ENCODE data around the gene PRR13. TPM values are rescaled to one million over a fixed set of nuclear protein-coding genes. Genes with fewer than 3 reads are reported as not detected.
A peak's percentile ranks its signal among the peaks of the same experiment; 100 is the strongest.

PRR13 gene
- total and polyA plus RNA-seq, 2 of the 8 experiments (the other 6 are each of a cell fraction or from before 2014, with no cell fraction given), result 82.9 to 185 TPM

GRCh38 chr12:53483225-53483978, 41.9 kb downstream of the PRR13 start:
- Histone ChIP-seq H2BK12ac (ENCODE audit: low read depth, low read length) (no peak overlapping the region), H3K23ac (ENCODE audit: insufficient read length) (no peak overlapping the region), H3K23me2 (ENCODE audit: low read depth, low read length) (no peaks in the 10 kb centered on the region), H3K9ac (replicated peaks in 1 of 4; ENCODE audit: extremely low read depth in 1 of 4, low read depth in 3 of 4, low read length in 3 of 4) (no peak overlapping the region), H2AFZ (ENCODE audit: low read length) (no peak overlapping the region), H3K27me3 (replicated peaks in 1 of 4; ENCODE audit: control insufficient read depth in 3 of 4, extremely low read depth in 1 of 4, insufficient read depth in 3 of 4, low read length in 3 of 4) (no peaks in the 10 kb centered on the region), H2AK5ac (ENCODE audit: low read depth, low read length) (no peak overlapping the region), H3K18ac (ENCODE audit: extremely low read depth, low read length) (no peak overlapping the region), H3K36me3 (ENCODE audit: control insufficient read depth in 2 of 4, insufficient read depth in 4 of 4, low read length in 3 of 4) (peaks cover 17 to 72% (median 41%) of the 10 kb centered on the region in 4 experiments; a peak in 7 of 8 replicates), H3K9me3 (ENCODE audit: insufficient read depth in 2 of 2, low read depth in 1 of 2, low read length in 1 of 2) (no peaks in the 10 kb centered on the region), H3K4me1 (replicated peaks in 1 of 4; ENCODE audit: control insufficient read depth in 3 of 4, insufficient read depth in 4 of 4, low read length in 3 of 4) (peaks cover 0 to 5% (median 1%) of the 10 kb centered on the region in 4 experiments; a peak in 3 of 7 replicates), H2BK15ac (ENCODE audit: low read length) (no peak overlapping the region), H3K79me1 (ENCODE audit: low read depth, low read length) (no peaks in the 10 kb centered on the region), H3K4me2 (ENCODE audit: insufficient read depth in 1 of 2, low read depth in 2 of 2, low read length in 2 of 2) (no peak overlapping the region), H3K4me3 (ENCODE audit: extremely low read depth in 1 of 4, insufficient read depth in 2 of 4, low read depth in 3 of 4, low read length in 4 of 4) (no peak overlapping the region), H3K4ac (replicated peaks; ENCODE audit: insufficient read length, low read depth, low read length) (no peak overlapping the region), H3K56ac (replicated peaks; ENCODE audit: insufficient read length, low read depth, low read length) (no peak overlapping the region), H2BK5ac (ENCODE audit: low read depth, low read length) (no peak overlapping the region; the same call in 1 of the 2 replicates), H4K20me1 (replicated peaks in 1 of 2; ENCODE audit: control insufficient read depth in 1 of 2, insufficient read depth in 2 of 2, low read length in 2 of 2) (peaks cover 18 to 34% of the 10 kb centered on the region in 2 experiments), H3K14ac (ENCODE audit: insufficient read length) (no peak overlapping the region), H4K91ac (replicated peaks; ENCODE audit: insufficient read length, low read length) (no peak overlapping the region), H3K79me2 (ENCODE audit: control insufficient read depth in 1 of 2, insufficient read depth in 2 of 2, low read length in 2 of 2) (no peaks in the 10 kb centered on the region), H2BK120ac (replicated peaks; ENCODE audit: low read depth, low read length) (no peak overlapping the region), H4K5ac (ENCODE audit: insufficient read length, low read depth, low read length) (no peak overlapping the region), H3K27ac (ENCODE audit: low read depth, low read length) (no peak overlapping the region), H2BK20ac (ENCODE audit: low read length) (no peak overlapping the region), H4K8ac (ENCODE audit: extremely low read depth, insufficient read depth, low read length) (no peak overlapping the region)
- 91% methylated on average over 9 of the region's 9 CpGs; no CpG with 5 or more reads in 1 of the 2 experiments for WGBS, 2 experiments (ENCODE audit: extremely low coverage in 1 of 2, insufficient coverage in 1 of 2, insufficient read length in 1 of 2, insufficient replicate concordance in 2 of 2, low coverage in 1 of 2, low lambda C conversion rate in 2 of 2, missing lambda C conversion rate in 1 of 2)
- POLR2A ChIA-PET (ENCODE audit: partially characterized antibody), result interaction anchor here (0.9 to 67.0 kb wide), 15 partner anchors 11 to 254 kb away, joined by 3 to 3397 read pairs (median 4); partner anchors contain the start of genes MAP3K12, MYG1, NPFF and PCBP2
- DNase-seq (ENCODE audit: low read depth in 1 of 2, low spot score in 2 of 2), result no peak
- no peak for FAIRE-seq
- CTCF ChIA-PET (ENCODE audit: partially characterized antibody), result interaction anchor here (0.8 to 9.0 kb wide), 12 partner anchors 9 to 155 kb away, joined by 3 to 105 read pairs (median 9); partner anchors contain the start of genes MAP3K12, NPFF and TARBP2
- TF ChIP-seq SIX5 (IDR thresholded peaks at IDR 0.05; ENCODE audit: low read depth, low read length) (no peak), RNF2 (IDR thresholded peaks at IDR 0.05; ENCODE audit: borderline replicate concordance, low read depth, low read length, missing control alignments, poor library complexity, severe bottlenecking) (no peak), SIRT6 (IDR thresholded peaks at IDR 0.05; ENCODE audit: low read length) (no peak), SP1 (IDR thresholded peaks at IDR 0.05; ENCODE audit: low read depth, low read length) (no peak)
- TF ChIP-seq, protein P1, sequence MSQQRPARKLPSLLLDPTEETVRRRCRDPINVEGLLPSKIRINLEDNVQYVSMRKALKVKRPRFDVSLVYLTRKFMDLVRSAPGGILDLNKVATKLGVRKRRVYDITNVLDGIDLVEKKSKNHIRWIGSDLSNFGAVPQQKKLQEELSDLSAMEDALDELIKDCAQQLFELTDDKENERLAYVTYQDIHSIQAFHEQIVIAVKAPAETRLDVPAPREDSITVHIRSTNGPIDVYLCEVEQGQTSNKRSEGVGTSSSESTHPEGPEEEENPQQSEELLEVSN (IDR thresholded peaks at IDR 0.05), result no peak
- TF ChIP-seq, protein P2, sequence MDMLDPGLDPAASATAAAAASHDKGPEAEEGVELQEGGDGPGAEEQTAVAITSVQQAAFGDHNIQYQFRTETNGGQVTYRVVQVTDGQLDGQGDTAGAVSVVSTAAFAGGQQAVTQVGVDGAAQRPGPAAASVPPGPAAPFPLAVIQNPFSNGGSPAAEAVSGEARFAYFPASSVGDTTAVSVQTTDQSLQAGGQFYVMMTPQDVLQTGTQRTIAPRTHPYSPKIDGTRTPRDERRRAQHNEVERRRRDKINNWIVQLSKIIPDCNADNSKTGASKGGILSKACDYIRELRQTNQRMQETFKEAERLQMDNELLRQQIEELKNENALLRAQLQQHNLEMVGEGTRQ (IDR thresholded peaks at IDR 0.05; ENCODE audit: low read length), result no peak
- TF ChIP-seq, protein P3, sequence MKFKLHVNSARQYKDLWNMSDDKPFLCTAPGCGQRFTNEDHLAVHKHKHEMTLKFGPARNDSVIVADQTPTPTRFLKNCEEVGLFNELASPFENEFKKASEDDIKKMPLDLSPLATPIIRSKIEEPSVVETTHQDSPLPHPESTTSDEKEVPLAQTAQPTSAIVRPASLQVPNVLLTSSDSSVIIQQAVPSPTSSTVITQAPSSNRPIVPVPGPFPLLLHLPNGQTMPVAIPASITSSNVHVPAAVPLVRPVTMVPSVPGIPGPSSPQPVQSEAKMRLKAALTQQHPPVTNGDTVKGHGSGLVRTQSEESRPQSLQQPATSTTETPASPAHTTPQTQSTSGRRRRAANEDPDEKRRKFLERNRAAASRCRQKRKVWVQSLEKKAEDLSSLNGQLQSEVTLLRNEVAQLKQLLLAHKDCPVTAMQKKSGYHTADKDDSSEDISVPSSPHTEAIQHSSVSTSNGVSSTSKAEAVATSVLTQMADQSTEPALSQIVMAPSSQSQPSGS (IDR thresholded peaks at IDR 0.05; ENCODE audit: low read length), result peak; percentile 30; the same call in 1 of the 2 replicates
